Measurements from ENCODE around the gene LSS.
"Not testable (repeated sequence)": the region's sequence is repeated elsewhere in the genome, so short reads cannot be mapped to it uniquely, and the experiment has no call there.

Gene LSS

DNA sequence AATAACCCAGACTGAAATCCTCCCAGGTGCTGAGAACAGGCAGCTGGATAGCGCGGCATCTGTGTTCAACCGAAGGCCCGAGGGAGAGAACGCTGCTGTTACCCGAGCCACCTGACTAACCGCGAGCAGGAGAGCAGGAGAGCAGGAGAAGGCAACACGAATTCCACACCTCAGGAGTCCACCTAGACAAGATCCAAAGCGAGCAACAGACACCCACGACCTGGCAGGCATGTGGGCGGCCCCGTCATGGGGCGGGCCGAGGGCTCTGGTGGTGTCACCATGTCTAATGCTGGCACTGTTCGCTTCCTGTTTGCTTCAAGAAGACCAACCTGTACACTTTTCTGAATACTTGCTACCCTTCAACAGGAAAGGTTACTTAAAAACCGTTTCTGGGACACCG, 23.4 kb downstream of the LSS start:
- DNase-seq (ENCODE audit: low spot score), result no peak

DNA sequence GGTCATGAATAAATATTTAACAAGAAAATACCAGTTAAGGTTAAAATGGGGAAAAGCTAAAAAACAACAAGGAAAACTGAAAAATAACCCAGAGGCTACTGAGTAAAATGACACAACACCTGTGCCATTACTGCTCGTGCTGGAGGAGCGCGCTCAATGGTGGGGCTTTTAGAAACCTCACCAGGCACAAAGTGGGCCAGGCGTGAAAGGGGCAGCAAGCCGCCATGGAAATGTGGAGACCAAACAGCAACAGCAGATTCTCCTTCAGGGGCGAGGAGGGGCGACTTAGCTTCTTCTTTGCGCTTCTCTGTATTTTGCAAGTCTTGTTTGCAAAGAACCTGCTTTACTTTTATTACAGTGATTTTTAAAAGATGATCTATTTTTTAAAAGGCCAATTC, 25.4 kb downstream of the LSS start:
- no peak for DNase-seq (ENCODE audit: low spot score)

DNA sequence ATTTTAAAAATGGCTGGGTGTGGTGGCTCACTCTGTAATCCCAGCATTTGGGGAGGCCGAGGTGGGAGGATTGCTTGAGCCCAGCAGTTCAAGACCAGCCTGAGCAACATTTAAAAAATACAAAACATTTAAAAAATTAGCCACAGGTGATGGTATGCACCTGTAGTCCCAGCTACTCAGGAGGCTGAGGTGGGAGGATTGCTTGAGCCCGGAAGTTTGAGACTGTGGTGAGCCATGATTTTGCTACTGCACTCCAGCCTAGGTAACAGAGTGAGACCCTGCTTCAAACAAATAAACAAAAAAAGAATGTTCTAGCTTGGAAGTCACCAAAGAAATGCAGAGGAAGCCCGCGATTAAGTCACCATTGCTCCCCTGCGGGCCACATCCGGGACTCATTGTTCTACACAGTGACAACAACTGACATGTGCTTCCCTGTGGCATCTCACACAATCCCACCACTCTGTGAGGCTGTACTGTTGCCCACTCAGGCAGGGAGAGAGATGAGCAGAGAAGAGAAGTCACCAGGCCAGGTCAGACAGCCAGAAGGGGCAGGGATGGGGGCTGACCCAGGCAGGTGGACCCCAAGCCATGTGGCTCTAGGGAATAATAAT, 25.9 kb downstream of the LSS start:
- no peak for DNase-seq (ENCODE audit: low spot score)

DNA sequence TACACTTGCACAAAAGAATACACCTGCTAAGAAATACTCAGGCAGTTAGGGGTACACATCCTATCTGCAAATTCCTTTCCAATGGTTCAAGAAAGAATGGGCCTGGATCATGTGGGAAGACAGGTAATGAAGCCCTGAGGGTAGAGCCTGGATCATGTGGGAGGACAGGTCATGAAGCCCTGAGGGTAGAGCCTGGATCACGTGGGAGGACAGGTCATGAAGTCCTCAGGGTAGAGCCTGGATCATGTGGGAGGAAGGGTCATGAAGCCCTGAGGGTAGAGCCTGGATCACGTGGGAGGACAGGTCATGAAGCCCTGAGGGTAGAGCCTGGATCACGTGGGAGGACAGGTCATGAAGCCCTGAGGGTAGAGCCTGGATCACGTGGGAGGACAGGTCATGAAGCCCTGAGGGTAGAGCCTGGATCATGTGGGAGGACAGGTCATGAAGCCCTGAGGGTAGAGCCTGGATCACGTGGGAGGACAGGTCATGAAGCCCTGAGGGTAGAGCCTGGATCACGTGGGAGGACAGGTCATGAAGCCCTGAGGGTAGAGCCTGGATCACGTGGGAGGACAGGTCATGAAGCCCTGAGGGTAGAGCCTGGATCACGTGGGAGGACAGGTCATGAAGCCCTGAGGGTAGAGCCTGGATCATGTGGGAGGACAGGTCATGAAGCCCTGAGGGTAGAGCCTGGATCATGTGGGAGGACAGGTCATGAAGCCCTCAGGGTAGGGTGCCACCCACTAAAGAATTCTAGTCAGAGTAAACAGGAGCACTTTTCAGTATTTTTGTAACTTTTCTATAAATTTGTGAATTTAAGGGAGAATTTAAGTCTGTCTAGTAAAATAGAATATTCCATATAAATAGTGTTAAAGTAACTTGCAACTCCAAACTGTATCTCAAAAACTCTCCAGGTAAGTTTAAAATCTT, 27.4 kb downstream of the LSS start:
- DNase-seq (ENCODE audit: low spot score), result not testable (repeated sequence)

DNA sequence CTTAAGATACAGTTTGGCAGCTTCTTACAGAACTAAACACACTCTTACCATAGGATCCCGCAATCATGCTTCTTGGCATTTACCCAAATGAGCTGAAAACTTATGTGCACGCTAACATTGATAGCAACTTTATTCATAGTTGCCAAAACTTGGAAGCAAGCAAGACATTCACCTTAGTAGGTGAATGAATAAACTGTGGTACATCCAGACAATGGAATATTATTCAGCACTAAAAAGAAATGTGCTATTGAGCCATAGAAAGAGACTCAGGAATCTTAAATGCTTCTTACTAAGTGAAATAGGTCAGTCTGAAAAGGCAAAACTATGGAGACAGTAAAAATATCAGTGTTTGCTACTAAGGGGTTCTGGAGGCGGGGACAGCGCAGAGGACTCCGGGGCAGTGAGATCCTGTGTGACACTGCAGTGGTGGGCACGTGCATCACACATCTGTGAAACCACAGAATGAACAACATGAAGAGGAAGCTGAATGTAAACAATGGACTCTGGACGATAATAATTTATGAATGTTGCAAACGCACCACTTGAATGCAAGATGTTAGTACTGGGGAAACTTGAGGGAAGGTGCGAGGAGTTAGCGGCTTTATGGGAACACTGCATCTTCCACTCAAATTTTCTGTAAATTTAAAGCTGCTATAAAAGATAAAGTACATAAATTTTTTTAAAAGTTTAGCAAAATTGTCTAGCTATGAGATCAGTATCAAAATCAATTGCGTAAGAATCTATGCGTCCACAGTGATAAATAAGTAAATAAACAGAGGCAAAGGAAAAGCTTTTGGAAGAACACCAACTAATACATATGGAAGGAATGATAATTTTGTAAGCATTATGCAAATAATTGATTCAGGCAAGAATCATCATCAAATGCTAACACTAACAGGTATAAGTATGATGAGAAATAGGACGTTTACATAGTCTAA, 28.9 kb downstream of the LSS start:
- DNase-seq (ENCODE audit: low spot score), result no peak

DNA sequence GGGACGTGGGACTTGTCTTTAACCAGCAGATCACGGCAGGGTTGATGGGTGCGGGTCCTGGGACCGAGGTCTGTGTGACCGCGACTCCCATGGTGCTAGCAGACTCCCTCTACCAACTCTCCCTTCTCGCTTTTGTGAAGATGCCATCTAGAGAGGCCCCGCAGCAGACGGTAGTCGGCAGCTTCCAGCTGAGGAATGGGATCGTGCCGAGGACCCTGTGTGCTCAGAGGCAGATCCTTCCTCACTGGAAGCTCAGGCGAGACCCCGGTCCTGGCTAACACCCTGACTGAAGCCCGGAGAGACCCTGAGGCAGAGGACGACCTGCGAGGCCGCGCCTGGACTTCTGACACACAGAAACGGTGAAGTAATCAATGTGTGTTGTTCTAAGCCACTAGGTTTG, 31.8 kb downstream of the LSS start:
- DNase-seq (ENCODE audit: low spot score), result no peak

DNA sequence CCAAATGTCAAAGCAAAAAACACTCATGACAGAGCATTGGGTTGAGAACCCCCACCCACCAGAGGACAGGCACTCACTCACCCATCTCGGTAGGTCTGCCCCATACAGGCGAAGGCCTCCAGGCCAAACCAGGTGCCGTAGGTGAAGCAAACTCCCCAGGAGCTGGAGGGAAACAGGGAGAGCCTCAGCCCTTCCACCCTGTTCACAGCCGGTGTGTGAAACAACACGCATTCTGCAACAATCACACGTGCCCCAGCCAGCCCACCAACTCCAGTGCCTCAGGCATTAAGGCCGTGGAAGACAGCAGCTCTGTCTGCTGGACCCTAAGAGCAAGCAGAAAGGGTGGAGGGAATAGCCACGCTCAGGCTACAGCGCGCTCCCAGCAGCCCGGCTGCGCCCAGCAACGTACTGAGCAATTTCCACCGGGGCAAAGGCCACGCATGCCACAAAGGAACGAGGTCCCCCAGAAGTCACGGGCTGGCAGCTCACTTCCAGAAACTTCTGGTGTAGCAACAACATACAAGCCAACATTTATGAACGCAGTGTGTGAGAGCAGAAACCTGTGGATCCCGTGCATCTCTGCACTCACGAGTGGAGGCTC, 32.9 kb downstream of the LSS start:
- no peak for DNase-seq (ENCODE audit: low spot score)

DNA sequence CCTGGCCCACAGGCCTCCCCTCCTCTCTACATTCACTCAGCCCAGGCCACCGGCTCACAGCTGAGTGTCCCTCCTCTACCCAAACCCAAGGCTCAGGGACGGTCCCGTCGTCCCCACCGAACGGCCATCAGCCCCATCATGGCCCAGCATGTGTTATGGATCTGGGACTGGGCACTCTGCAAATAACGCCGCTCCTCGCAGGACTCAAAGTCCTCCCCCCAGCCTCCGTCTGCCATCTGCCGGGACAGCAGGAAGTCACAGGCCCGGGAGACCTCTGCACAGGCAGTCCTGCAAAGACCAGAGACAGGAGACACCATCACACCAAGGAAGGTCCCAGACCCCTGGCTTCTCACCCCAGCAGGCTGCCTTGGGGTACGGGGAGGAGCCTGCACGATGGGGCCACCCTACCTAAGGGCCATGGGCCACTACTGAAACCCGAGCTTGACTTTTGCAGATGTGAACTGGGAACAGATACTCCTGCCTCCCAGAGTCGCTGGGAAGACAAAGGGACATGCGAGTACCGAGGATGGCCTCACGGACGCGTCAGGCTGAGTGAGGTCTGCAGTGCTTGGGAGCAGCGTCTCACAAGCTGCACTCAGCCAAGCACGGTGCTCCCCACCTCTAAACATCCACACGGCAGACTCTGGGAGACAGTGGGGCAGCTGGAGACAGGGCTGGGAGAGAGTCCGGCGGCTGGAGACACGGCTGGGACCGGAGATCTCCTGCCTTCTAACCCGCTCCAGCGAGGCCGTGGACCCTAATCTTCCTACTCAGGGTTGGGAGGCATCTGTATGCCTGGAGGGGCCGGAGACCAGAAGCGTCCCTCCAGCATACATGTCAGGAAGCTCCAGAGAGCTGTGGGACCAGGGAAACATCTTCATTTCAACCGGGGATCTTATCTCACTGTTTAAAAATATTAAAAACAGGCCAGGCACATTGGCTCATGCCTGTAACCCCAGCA, 33.9 kb downstream of the LSS start:
- DNase-seq (ENCODE audit: low spot score), result no peak

DNA sequence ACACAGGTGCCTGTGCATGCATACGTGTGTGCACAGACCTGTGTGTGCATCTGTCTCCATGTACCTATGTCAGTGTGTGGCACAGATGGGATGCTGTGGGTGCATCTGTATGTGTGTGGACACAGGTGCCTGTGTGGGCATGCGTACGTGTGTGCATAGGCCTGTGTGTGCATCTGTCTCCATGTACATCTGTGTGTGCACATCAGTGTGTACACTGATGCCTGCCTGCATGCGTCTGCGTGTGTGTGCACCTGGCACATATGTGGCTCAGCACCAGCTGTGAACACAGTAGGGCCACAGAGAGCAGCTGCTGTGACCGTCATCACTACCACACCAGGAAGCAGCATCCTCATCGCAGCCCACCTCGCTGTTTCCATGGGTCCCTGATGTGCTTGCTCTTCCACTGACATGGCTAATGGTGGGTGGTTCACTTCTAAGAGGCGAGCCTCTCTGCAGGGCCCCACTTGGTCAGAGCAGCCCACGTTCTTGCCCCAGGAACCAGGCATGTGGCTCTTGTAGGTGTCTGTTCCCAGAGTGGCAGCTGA, 34.7 kb downstream of the LSS start:
- no peak for DNase-seq (ENCODE audit: low spot score)

DNA sequence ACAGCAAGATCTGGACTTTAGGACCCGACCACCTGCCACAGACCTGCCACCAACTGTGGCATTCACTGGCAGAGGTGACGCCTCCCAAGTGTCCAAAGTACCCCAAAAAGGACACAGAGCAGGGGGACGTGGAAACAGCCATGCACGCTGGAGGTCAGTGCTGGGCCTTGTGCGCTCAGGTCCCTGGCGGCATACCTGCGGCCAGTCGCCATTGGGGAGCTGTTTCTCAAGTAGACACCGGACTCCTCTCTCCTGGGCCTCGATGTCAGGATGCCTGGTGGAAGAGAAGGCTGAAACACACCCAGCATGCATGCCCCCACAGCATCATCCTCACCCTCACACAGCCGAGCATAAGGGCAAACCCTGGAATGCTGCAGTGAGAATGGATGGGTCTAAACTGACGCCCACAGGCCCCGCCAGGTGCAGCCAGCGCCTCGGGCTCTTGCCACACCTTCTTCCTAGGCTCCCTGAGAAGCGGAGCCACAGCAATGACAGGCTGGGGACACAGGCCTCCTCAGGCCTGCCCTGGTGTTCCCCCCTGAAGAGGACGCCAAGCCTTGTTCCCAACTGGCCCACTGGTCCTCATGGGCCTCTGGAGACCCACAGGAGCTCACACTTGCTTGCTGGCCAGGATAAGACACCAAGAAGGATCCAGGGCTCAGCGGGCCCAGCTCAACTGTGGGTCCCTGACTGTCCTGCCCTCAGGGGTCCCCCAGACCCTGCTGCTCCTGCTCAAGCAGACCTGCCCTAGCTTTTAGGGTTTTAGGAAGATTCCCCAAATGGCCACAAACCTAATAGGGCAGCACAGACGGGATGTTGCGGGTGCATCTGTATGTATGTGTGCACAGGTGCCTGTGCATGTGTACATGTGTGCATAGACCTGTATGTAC, 36.6 kb downstream of the LSS start:
- no peak for DNase-seq (ENCODE audit: low spot score)

DNA sequence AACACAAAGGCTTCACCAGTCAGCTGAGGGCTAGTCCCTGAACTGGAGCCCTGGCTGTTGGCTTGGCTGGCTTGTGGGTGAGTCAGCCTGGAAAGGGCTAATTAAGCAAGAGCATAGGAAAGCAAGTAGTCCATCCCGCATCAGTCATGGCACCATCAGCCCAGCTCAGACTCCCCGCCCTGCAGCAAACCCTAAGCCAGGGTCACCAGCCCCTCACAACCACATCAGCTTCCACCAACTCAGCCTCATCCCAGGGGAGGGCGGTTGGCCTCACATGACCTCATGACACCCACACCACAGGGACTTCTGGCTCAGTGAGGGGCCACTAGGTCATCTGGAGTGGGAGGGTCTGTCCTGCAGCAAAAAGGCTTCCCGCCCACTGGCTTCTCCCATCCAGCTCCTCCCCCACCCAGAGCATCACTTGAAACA, 37.3 kb downstream of the LSS start:
- peak; percentile 91 for DNase-seq (ENCODE audit: low spot score)

DNA sequence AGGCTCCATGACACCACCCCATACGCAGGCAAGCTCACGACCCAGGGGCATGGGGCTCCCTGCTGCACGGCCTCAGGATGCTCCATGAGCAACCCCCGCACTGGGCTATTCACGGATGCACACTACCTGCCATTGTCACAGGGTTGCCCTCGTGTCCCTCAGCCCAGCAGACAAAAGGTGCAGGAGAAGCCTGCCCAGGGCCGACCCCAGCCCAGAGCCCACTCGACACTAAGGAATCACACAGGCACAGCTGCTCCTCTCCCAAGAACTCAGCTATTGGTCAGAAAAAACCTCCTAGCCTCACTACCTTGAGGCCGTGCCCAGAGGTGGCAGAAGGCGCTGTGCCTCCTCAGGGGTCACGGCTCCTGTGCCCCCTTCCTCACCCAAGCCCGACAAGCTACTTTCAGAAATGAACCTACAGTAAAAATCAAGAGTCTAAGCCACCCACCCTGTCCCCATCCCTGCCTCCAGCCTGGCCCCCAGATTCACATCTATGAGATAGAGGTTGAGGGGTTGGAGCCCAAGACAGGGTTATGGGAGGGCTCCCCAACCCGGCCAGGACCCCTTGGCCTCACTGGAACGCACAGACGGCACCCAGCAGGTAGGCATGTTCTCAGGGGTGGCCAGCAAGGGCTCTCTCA, 38.0 kb downstream of the LSS start:
- DNase-seq (ENCODE audit: low spot score), result no peak

DNA sequence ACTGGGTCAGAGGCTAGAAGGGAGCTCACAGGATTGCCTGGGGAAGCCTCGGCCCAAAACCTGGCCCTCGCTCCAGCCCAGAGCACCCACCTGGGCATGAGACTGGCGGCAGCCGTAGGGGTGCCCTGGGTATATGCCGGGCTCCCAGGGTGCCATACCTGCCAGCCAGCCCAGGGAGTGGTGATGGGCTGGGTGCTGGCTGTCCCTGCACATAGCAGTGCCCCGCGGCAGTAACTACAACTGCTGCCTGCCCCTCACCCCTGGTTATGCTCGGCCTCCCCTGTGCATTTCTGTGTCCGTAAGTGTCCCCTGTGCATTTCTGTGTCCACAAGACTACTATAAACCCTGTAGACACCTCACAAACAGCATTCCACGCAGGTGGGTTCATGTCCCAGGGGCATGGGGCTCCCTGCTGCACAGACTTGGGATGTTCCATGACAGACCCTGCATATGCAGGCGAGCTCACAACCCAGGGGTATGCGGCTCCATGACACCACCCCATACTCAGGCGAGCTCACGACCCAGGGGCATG, 38.5 kb downstream of the LSS start:
- no peak for DNase-seq (ENCODE audit: low spot score)

DNA sequence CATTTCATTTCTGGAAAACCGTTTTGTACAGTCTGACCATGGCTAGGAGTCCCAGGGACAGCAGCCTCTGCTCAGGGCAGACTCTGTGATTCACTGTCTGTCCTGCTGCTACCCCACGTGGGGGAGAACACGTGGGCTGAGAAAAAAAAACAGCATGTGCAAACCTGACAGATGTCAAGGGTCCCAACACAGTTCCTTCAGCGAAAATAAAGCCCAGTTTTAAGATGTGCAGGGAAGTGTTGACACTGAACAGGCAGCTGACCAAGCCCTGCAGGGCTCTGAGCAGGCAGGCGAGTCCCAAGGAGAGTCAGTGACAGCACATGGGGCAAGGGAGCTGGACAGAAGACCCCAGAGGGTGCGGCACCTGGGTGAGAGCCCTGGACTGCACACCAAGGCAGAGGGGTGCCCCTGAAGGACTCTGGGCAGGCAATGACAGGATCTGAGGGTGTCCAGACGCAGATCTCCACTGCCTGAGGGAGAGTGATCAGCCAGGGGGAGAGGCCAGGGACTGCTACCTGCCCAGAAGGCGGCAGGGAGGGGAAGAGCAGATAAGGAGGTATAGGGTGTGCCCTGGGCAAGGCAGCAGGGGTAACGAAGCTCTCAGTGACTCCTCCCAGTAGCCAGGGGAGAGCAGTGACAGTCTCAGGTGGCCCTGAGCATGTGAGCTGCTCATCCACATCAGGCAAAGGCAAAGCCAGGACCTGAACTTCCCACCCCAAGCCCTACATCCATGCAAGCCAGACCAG, 39.2 kb downstream of the LSS start:
- peak; percentile 68 for DNase-seq (ENCODE audit: low spot score)

DNA sequence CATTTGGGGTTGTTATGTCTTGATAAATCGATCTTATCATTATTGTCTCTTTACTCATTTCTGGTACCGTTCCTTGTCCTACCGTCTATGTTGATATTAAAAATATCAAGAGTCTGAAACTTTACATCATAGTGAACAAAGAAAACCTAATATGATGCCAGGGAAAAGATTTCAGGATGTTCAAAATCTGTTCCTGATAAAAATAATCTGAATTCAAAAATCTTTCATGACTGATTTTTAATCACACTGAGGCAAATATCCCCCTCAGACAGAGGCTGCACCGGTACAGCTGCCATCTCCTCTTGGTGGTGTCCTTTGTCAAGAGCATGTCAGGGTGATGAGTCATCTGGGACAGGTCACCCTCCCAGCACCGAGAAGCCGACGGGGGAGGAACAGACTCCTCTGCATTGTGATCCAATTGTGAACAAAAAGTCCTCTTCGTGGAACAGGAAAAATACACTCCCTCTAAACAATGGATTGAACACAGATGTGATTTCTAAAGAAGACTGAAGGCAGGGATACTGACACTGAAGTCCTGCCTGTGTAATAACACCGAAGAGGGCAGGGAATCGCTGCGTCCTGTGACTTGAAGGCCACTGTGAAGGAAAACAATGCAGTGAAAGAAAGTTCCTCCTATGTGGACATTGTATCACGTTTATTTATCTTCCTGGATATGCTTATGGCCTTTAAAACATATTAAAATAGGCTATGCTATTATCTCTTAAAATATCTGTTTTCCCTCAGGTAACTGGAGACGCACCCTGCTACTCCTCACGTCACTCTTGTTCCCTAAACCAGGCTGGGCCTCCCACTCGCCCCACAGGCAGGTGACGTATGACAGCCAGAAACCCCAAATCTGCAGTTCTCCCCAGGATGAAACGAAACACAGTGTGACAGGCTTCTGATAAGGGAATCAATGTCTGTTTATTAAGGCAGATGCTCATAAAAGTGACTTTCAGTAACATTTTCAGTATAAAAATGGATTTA, 40.1 kb downstream of the LSS start:
- DNase-seq (ENCODE audit: low spot score), result peak; percentile 59

DNA sequence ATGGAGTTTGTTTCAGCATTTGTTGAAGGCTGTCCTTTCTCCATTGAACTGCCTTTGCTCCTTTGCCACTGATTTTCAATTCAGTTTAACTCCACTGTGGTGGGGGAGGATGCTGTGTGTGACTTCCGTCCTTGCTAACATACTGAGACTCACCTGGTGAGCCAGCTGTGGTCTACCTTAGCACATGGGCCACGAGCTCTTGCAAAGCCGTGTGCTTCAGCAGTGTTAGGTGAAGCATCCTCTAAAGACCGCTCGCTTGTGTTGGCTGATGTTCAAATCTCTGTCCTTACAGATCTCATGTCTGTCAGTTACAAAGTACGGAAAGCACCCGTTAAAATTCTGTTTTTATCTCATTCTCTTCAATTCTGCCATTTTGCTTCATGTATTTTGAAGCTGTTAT, 40.8 kb downstream of the LSS start:
- DNase-seq (ENCODE audit: low spot score), result no peak

DNA sequence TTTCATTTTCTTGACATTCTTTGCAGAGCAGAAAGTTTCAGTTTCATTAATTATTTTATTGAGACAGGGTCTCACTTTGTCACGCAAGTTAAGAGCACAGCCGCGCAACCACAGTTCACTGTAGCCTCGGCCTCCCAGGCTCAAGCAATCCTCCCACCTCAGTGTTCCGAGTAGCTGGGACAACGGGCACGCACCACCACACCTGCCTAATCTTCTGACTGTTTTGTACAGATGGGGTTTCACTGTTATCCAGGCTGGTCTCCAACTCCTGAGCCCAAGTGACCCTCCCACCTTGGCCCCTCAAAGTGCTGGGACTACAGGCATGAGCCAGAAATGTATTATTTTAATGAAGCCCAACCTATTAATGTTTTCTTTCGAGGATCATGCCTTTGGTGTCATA, 41.3 kb downstream of the LSS start:
- no peak for DNase-seq (ENCODE audit: low spot score)

Measured in GM03348 (cell line).